GM10847 (cell line): ENCODE data around the gene EFCAB8.

Experiments
- POLR2A ChIP-seq: IDR thresholded peaks from 2 replicates; pipeline ENCODE4 v1.6.1; 2011; ENCODE audit not compliant: insufficient read length; ENCODE audit errors: extremely low read depth

Gene EFCAB8

GRCh38 chr20:32975698-32976674, 117.3 kb downstream of the EFCAB8 start:
- TF ChIP-seq POLR2A, result no peak

GRCh38 chr20:32976746-32977145, 118.0 kb downstream of the EFCAB8 start:
- TF ChIP-seq POLR2A, result no peak

GRCh38 chr20:32977281-32978008, 118.7 kb downstream of the EFCAB8 start:
- no peak for TF ChIP-seq POLR2A

- TF ChIP-seq POLR2A, result no peak
These were observed 119.2 kb downstream of the EFCAB8 start for GRCh38 chr20:32978009-32978335.

- no peak for TF ChIP-seq POLR2A
These were observed 120.7 kb downstream of the EFCAB8 start for GRCh38 chr20:32979201-32979998.

- no peak for TF ChIP-seq POLR2A
These were observed 121.6 kb downstream of the EFCAB8 start for GRCh38 chr20:32980131-32980941.

GRCh38 chr20:32980990-32981389, 122.3 kb downstream of the EFCAB8 start:
- TF ChIP-seq POLR2A, result no peak

- TF ChIP-seq POLR2A, result no peak
These were observed 124.1 kb downstream of the EFCAB8 start for GRCh38 chr20:32982617-32983458.

- TF ChIP-seq POLR2A, result no peak
These were observed 124.9 kb downstream of the EFCAB8 start for GRCh38 chr20:32983459-32984112.

GRCh38 chr20:32984196-32984595, 125.5 kb downstream of the EFCAB8 start:
- no peak for TF ChIP-seq POLR2A

GRCh38 chr20:32984631-32985354, 126.1 kb downstream of the EFCAB8 start:
- TF ChIP-seq POLR2A, result no peak

GRCh38 chr20:32985596-32985995, 126.9 kb downstream of the EFCAB8 start:
- no peak for TF ChIP-seq POLR2A
